HCT116 (cell line): ENCODE measurements around the gene PXK.

Experiments
- CEBPB ChIP-seq: IDR thresholded peaks from 2 replicates; pipeline ENCODE4 v1.6.1; 2012; ENCODE audit warnings: low read depth
- EGR1 ChIP-seq: IDR thresholded peaks from 2 replicates; pipeline ENCODE4 v1.6.1; 2012; ENCODE audit warnings: low read depth
- EZH2 ChIP-seq: fragments of 200-600 bp; sonication (generic); IDR thresholded peaks from 2 replicates; pipeline ENCODE4 v1.6.1; 2017; ENCODE audit warnings: antibody characterized with exemption, mixed run types
- POLR2A ChIP-seq: IDR thresholded peaks from 2 replicates; pipeline ENCODE4 v1.7.0; 2011; ENCODE audit warnings: borderline replicate concordance; ENCODE audit not compliant: insufficient read depth, insufficient read length; ENCODE audit errors: extremely low read depth
- POLR2AphosphoS5 ChIP-seq: IDR thresholded peaks from 2 replicates; pipeline ENCODE4 v1.6.1; 2011; ENCODE audit warnings: mild to moderate bottlenecking, low read depth, low read length, moderate library complexity
- SP1 ChIP-seq: IDR thresholded peaks from 2 replicates; pipeline ENCODE4 v1.6.1; 2012; ENCODE audit warnings: low read depth
- SRF ChIP-seq: IDR thresholded peaks from 2 replicates; pipeline ENCODE4 v1.6.1; 2012; ENCODE audit warnings: low read depth
- YY1 ChIP-seq: IDR thresholded peaks from 2 replicates; pipeline ENCODE4 v1.6.1; 2011; ENCODE audit warnings: low read length, low read depth, moderate library complexity, mild to moderate bottlenecking; ENCODE audit not compliant: insufficient replicate concordance; ENCODE audit errors: extremely low read depth
- ZFX ChIP-seq: fragments of 450-650 bp; IDR thresholded peaks from 2 replicates; pipeline ENCODE4 v1.6.1; 2017
- TF ChIP-seq, protein P1 (sequence below), 3 experiments: fragments of 200-600 bp in 1 of 3; sonication (generic) in 1 of 3; IDR thresholded peaks in 2 of 3; conservative IDR thresholded peaks in 1 of 3; 2 replicates each; pipeline ENCODE4 v1.5.1; 2012 to 2017; ENCODE audit warnings: low read depth in 2 of 3, low read length in 2 of 3, antibody characterized with exemption in 1 of 3, borderline replicate concordance in 1 of 3, control low read depth in 1 of 3, mild to moderate bottlenecking in 1 of 3, mixed read lengths in 1 of 3, mixed run types in 1 of 3, moderate library complexity in 1 of 3; ENCODE audit not compliant: insufficient read depth in 1 of 3
- TF ChIP-seq, protein P2 (sequence below): IDR thresholded peaks from 2 replicates; pipeline ENCODE4 v1.6.1; 2012
- TF ChIP-seq, protein P3 (sequence below): IDR thresholded peaks from 2 replicates; pipeline ENCODE4 v1.6.1; 2012; ENCODE audit warnings: low read depth

DNA sequence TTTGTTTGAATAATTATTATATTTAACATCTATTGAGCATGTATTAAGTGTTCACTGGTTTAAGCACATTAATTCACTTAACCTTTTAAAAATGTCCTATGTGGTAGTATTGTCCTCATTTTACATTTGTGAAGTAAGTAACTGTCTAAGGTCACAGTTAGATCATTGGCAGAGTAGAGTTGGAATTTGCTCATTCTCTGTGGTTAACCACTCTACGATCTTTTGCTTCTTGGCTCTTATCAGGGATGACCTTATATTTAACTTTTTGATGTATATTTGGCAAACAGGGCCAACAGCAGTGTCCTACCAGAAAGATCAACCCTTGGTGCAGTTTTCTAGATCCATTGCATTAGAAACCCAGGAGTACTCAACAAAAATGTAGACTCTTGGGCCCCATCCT is 34.0 kb downstream of the PXK start:
- TF ChIP-seq, protein P1, sequence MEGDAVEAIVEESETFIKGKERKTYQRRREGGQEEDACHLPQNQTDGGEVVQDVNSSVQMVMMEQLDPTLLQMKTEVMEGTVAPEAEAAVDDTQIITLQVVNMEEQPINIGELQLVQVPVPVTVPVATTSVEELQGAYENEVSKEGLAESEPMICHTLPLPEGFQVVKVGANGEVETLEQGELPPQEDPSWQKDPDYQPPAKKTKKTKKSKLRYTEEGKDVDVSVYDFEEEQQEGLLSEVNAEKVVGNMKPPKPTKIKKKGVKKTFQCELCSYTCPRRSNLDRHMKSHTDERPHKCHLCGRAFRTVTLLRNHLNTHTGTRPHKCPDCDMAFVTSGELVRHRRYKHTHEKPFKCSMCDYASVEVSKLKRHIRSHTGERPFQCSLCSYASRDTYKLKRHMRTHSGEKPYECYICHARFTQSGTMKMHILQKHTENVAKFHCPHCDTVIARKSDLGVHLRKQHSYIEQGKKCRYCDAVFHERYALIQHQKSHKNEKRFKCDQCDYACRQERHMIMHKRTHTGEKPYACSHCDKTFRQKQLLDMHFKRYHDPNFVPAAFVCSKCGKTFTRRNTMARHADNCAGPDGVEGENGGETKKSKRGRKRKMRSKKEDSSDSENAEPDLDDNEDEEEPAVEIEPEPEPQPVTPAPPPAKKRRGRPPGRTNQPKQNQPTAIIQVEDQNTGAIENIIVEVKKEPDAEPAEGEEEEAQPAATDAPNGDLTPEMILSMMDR (IDR thresholded peaks at IDR 0.05 in 2 of 3, conservative IDR thresholded peaks at IDR 0.05 in 1 of 3; ENCODE audit: borderline replicate concordance in 1 of 3, insufficient read depth in 1 of 3, low read depth in 2 of 3, low read length in 2 of 3), result no peak
- TF ChIP-seq EGR1 (no peak), YY1 (no peak), EZH2 (no peak), POLR2AphosphoS5 (no peak), SP1 (no peak), ZFX (no peak), POLR2A (no peak), SRF (no peak), CEBPB (no peak)
- TF ChIP-seq, protein P2, sequence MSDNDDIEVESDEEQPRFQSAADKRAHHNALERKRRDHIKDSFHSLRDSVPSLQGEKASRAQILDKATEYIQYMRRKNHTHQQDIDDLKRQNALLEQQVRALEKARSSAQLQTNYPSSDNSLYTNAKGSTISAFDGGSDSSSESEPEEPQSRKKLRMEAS, result no peak
- TF ChIP-seq, protein P3, sequence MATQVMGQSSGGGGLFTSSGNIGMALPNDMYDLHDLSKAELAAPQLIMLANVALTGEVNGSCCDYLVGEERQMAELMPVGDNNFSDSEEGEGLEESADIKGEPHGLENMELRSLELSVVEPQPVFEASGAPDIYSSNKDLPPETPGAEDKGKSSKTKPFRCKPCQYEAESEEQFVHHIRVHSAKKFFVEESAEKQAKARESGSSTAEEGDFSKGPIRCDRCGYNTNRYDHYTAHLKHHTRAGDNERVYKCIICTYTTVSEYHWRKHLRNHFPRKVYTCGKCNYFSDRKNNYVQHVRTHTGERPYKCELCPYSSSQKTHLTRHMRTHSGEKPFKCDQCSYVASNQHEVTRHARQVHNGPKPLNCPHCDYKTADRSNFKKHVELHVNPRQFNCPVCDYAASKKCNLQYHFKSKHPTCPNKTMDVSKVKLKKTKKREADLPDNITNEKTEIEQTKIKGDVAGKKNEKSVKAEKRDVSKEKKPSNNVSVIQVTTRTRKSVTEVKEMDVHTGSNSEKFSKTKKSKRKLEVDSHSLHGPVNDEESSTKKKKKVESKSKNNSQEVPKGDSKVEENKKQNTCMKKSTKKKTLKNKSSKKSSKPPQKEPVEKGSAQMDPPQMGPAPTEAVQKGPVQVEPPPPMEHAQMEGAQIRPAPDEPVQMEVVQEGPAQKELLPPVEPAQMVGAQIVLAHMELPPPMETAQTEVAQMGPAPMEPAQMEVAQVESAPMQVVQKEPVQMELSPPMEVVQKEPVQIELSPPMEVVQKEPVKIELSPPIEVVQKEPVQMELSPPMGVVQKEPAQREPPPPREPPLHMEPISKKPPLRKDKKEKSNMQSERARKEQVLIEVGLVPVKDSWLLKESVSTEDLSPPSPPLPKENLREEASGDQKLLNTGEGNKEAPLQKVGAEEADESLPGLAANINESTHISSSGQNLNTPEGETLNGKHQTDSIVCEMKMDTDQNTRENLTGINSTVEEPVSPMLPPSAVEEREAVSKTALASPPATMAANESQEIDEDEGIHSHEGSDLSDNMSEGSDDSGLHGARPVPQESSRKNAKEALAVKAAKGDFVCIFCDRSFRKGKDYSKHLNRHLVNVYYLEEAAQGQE, result no peak
